Measurements from ENCODE around the gene JPH2. TPM values are rescaled to one million over a fixed set of nuclear protein-coding genes. Genes with fewer than 3 reads are reported as not detected.

The JPH2 gene
- total RNA-seq, 1 donor from 2014 or later = 1.5 TPM

DNA sequence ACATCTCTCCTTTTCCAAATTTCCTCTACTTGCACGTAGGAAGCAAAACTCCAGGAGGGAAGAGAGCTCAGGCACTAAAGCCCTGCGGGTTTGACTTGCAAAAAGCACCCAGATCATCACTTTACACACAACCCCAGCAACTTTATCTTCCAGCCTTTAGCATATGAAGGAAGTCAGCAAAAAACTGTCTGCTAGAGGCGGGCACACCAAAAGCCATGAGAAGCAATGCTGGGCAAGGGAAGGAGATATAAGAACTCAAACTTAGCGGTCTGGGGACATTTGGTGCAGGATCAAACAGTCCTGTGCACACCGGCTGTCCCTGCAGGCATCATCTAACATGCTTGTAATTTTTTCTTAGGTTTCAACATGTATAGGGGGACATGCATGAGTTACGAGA lies 113.3 kb downstream of the JPH2 start:
- ATAC-seq = no peak
- intact Hi-C loops (cut with DNase I) = no loop called here
- no peak for DNase-seq (ENCODE audit: low spot score)

DNA sequence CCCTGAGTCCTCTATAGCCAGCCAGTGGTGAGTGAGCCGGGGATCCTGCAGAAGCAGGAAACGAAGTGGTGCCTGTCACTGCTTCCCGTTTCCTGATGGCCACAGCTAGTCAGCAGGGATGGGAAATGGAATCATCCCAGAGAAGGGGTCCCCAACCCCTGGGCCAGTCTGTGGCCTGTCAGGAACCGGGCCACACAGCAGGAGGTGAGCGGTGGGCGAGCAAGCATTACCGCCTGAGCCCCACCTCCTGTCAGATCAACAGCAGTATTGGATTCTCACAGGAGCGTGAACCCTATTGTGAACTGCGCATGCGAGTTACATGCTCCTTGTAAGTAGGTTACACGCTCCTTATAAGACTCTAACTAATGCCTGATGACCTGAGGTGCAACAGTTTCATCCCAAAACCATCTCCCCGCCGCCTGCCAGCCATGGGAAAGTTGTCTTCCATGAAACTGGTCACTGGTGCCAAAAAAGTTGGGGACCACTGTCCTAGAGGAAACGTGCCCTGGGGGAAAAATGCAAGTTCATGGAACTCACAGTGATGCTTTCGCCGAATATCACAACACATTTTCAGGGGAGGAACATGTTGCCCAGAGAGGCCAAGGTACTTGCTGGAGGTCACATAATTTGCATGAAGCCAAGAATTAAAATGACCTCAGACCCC lies 113.8 kb downstream of the JPH2 start:
- DNase-seq (ENCODE audit: low spot score) (peak; percentile 31), ATAC-seq (no peak)
- intact Hi-C loops (cut with DNase I) = no loop called here

DNA sequence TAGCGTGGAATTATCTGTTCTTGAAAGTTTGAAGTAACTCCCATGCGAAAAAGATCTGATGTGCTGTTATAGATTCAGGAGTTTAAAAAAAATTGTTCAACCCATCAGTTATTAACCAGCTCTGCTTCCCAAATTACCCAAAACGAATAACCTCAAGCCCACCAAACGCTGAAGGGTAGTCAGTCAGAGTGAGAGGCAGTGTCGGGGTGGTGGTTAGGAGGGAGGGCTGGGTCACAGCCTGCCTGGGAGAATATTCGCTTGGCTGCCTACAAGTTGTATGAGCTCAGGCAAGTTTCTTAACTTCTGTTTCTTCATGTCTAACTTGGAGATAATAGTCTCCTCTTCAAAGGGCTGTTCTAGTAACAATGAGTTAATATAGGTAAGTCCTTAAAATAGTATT lies 114.6 kb downstream of the JPH2 start:
- ATAC-seq (no peak), DNase-seq (ENCODE audit: low spot score) (no peak)
- intact Hi-C loops (cut with DNase I) = no loop called here

DNA sequence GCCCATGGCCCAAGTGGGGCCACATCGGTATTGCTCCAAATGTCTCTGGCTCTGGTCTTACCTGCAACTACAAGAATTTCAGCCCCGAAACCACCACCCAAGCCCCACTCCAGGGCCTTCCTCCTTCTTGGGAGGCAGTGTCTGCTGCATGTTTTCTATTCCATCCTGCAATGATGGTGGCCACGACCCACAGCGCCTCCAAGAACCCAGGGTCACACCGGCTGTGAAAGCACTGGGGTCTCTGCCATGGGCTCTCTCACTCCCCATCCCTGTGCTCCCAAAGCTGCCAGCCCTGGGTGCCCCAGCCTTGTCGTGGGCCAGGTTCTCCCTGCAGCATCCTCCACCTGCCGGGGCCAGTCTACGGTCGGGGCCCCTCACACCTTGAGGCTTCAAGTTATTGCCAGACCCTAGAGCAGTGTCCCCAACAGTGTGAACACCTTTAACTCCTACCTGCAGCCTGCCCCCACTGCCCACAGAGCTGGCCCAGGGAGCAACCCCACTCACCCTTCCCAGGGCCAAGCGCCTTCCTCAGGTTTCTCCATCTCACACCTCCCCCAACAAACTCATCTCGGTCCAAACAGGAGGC lies 115.4 kb downstream of the JPH2 start:
- DNase-seq (ENCODE audit: low spot score) (peak; percentile 37), ATAC-seq (no peak)
- intact Hi-C loops (cut with DNase I) = no loop called here

DNA sequence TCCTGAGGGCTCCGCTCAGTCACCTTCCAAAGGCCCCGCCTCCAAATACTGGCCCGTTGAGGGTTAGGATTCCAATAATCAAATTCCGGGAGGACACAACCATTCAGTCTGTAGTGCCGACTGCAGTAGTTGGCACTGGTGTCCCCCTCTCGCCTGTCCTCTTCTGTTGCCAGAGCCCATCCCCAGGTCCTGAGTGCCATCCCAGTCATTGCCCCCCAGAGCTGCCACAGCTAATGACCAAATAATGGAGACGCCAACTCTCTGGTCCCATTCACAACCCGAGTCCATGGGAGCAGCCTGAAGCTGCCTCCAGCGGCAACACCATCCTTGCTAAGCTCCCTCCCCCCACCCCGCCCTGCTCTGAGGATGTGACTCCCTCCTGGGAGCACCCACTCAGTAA lies 115.9 kb downstream of the JPH2 start:
- intact Hi-C loops (cut with DNase I) = no loop called here
- no peak for ATAC-seq
- peak; percentile 14 for DNase-seq (ENCODE audit: low spot score)

DNA sequence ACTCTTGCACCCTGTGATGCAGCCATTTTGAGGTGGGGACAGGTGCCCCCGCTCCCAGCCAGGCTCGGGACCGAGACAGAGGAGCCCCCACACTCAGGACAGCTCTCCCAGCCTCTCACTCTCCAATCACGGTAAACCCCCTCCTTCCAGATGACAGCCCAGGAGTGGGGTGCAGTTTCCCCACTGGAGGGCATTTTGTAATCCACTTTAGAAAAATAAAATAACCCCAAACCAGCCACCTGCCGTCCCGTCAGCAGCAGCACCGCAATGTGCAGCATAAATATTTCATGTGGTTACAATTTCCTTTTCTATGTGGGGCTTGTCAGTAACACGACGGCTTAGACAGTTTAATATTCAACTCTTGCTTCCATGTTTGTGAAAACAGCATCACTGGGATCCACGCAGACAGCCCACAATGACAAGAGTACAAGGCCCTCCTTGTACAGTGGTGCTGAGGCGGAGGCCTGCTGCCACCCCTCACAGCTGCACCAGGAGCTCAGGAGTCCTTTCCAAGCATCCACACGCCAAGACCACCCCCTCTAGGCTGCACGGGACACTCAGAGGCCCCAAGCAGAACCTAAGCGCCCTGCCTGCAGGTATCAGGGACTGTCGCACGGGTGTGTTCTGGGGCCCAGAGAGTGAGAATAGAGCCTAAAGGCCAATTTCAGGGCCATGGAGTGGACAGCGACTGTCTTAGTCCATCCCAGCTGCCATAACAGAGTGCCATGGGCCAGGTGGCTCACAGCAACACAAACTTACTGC lies 116.7 kb downstream of the JPH2 start:
- intact Hi-C loops (cut with DNase I) = no loop called here
- ATAC-seq (no peak), DNase-seq (ENCODE audit: low spot score) (peak; percentile 25)

DNA sequence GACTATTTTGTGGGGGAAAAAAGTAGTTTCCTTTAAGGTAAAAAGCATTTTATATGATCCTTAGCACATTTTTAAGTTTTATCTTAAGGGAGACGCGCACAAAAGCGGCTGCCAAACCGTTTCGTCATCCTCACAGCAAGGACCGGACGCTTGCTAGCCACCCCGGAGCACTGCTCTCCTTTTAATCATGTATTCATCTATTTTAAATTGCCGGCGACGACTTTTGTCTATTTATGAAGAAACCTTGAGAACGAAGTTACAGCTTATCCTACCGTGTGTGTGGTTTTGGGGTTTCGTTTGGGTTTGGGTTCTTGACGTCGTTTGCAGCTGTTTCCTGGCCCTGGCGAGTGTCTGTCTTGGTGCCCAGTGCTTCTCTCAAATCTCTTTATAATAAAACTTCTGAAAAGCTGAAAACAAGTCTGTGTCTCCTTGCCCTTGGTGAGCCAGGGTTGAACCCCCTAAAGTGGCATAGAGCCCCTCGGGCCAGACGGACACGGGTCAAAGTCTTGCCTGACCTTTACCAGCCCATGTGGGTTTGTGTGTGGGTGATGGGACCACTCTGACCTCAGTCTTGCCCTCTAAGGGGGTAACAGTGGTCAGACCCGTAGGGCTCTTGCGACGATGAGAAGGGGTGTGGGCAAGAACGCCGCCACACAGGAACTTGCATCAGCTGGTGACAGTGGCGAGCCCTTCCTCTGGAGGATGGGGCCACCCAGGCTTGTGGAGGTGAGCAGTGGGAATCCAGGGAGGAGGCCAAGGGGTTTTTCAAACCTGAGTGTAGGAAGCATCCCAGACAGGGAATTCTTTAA lies 117.6 kb downstream of the JPH2 start:
- DNase-seq (ENCODE audit: low spot score) (peak; percentile 51), ATAC-seq (no peak)
- intact Hi-C loops (cut with DNase I) = no loop called here

DNA sequence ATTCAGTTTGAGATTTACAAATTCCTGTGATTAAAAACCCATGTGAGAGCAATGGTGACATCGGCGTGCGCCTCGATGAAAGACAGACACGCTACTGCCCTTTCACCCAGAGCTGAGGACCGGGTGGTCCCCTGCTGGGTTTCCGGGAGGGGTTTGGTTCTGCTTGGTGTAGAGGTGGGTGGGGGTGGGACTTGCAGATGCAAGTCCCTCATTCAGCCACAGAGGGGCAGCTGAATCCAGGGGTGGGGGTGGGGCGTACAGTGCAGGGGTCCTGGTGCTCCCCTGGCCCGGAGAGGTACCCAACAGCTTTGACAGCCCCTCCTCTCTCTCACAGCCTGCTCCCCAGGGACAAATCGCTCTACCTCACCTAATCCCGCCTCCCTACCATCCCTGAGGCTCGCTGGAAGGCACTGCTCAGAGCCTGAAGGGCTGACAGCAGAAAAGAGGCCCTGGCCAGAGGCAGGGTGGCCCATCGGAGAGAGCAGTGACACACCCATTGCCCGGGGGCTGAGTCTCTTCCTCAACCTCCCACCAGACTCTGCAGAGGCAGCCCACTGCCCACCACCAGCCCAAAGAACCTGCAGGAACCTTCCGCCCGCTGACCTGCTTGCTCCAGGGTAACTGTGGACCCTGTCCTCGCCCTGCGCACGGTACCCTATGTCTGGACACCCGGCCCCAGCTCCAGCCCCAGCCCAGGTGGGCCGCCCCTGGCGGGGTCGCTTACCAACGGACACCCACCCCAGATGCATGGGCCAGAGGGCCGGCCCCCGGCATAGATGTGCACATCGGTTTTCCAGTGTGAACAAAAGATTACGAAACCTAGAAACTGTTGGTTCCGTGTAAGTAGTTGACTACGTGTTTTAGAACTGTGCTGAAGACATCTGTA lies 118.4 kb downstream of the JPH2 start:
- intact Hi-C loops (cut with DNase I) = no loop called here
- ATAC-seq (no peak), DNase-seq (ENCODE audit: low spot score) (peak; percentile 49)

DNA sequence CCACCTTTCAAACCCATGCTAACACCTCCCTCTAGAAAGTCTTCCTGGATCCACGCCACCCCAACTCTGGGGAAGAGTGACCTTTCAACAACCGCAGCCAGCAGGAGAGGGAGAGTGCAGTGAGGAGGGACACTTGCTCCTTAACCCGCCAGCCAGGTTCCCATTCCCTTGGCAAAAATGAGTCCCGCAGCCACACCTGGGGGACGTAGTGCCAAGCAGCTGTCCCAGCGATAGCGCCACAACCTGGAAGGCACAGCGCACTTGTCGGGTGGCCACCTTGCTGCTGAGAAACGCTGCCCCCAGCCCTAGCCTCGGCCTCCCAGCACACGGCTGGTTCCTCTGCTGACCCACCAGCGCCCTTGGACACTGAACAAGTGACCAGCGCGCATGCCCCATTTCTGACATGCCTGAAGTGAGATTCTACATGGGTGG lies 119.3 kb downstream of the JPH2 start:
- intact Hi-C loops (cut with DNase I) = no loop called here
- no peak for ATAC-seq
- DNase-seq (ENCODE audit: low spot score) = peak; percentile 38

DNA sequence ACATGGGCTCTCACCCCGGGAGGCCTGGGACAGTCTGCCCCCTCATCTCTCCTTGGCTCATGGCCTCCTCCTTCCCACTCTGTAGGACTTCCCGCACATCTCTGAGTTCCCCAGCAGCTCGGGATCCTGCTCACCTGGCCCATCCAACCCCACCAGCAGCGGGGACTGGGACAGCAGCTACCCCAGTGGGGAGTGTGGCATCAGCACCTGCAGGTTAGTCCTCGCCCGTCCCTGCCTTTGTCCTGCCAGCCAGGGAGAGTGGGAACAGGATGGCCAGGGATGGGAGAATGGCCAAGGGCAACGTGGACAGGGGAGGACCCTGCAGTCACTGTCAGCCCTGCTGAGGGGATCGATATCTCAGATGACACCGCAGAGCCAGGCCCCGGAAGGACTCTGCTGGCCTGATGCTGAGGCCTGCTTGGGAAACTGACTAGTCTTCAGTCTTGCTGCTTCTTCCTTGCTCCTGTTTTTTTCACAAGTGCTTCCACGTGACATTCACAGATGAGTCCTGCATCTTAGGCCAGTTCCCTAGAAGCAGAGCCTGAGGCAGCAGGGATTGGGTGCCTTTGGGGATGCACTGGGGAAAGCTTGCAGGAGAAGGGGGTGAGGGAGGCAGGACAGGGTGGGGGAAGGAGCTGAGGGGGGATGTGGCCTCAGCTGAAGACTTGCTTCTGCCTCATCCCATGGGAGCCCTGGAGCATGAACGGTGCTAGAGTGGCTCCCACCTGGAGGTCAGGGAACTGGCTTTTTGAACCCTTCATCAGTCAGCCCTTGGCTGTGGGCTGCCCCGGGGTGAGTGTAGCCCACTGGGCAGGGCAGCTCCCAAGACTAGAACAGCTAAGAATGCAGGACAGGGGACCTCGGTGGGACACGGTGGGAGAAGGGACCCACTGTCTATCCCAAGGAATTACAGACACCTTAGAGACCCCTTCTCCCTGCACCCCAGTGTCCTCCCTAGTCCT lies 120.1 kb downstream of the JPH2 start:
- ATAC-seq = no peak
- intact Hi-C loops (cut with DNase I) = no loop called here
- DNase-seq (ENCODE audit: low spot score) = peak; percentile 26

DNA sequence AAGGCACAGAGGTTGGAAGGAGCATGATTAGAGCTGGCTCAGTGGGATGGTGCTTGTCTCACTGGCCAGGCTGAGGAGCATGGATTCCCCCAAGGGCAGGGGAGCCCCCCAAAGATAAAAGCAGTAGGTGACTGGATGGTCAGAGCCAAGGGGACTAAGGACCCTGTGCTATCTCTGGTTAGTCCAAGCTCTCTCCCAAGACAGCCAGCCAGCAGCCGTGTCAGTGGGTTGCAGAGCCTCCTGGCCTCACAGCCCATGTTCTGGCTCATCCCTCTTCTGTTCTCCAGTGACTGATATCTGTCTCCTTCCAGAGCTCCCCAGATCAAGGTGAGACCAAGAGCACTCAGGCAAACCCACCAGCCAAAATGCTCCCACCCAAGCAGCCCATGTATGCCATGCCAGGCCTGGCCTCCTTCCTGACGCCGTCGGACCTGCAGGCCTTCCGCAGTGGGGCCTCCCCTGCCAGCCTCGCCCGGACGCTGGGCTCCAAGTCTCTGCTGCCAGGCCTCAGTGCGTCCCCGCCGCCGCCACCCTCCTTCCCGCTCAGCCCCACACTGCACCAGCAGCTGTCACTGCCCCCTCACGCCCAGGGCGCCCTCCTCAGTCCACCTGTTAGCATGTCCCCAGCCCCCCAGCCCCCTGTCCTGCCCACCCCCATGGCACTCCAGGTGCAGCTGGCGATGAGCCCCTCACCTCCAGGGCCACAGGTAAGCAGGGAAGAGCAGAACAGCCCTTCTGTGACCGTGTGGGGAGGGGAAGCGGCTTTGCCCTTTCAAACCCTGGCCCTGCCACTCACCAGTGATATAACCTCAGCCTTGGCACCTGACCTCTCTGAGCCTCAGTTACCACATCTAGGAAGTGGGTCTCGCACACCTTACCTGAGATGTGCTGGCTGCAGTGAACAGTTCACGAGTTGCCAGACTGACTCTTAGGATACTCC lies 121.3 kb downstream of the JPH2 start:
- ATAC-seq (no peak), DNase-seq (ENCODE audit: low spot score) (peak; percentile 52)
- intact Hi-C loops (cut with DNase I) = no loop called here

DNA sequence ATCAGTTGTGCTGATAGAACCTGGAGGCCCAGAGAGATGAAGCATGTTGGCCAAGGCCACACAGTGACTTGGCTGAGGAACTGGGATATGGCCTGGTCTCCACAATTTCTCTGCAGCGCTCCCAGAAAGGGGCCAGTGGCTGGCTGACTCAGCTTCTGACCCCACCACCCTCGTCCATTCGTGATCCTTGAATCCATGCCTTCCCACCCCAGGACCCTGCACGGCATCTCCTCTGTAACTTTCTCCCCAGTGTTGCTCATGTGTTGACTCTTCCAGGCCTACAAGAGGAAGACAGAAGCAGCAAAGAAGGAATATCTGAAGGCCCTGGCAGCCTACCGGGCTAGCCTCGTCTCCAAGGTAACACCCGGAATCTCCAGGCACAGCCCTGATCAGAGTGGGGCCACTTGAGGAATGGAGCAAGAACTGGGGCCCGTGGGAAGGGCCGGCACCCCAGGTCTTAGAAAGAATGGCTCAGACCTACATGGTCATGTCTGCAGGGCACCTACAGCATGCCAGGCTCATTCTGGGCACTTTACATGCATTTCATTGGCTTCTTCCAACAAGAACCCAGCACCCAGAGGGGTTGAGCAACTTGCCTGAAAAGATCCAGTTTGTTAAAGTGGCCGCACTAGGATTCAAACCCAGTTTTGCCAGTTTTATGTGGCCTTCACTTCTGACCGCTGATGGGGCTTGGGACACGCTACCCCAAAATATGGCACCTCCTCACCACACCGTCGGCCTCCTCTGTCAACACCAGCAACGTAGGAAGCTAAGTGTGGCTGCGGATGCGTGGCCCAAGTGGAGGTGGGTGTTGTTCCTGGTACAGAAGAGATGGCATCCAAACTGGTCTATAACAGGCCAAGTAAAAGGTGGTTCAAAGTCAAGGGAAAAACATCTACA lies 122.2 kb downstream of the JPH2 start:
- ATAC-seq (no peak), DNase-seq (ENCODE audit: low spot score) (peak; percentile 31)
- intact Hi-C loops (cut with DNase I) = no loop called here
